HG03097 (cell line): ENCODE data around the gene KAT6B.
"Not testable (repeated sequence)": the region's sequence is repeated elsewhere in the genome, so short reads cannot be mapped to it uniquely, and the experiment has no call there.

Experiments
- ATAC-seq: cut with Tn5 transposase; IDR thresholded peaks from one replicate; pipeline ENCODE4 v1.9.1; 2021; ENCODE audit not compliant: unreplicated experiment, low FRiP score

Gene KAT6B

GRCh38 chr10:75051308-75051707 lies 224.9 kb downstream of the KAT6B start:
- ATAC-seq, result no peak

- not testable (repeated sequence) for ATAC-seq
These were observed 229.6 kb downstream of the KAT6B start for GRCh38 chr10:75055896-75056406.

- no peak for ATAC-seq
These were observed 231.3 kb downstream of the KAT6B start for GRCh38 chr10:75057680-75058079.

- no peak for ATAC-seq
These were observed 231.8 kb downstream of the KAT6B start for GRCh38 chr10:75058161-75058560.

GRCh38 chr10:75061709-75062505 lies 235.5 kb downstream of the KAT6B start:
- ATAC-seq, result no peak

GRCh38 chr10:75062506-75063299 lies 236.3 kb downstream of the KAT6B start:
- no peak for ATAC-seq

GRCh38 chr10:75063461-75064230 lies 237.2 kb downstream of the KAT6B start:
- ATAC-seq, result no peak

- ATAC-seq, result no peak
These were observed 238.7 kb downstream of the KAT6B start for GRCh38 chr10:75065076-75065475.

GRCh38 chr10:75066271-75066670 lies 239.9 kb downstream of the KAT6B start:
- ATAC-seq, result no peak

GRCh38 chr10:75067272-75067671 lies 240.9 kb downstream of the KAT6B start:
- no peak for ATAC-seq

- ATAC-seq, result no peak
These were observed 242.1 kb downstream of the KAT6B start for GRCh38 chr10:75068523-75068922.

GRCh38 chr10:75070476-75070875 lies 244.1 kb downstream of the KAT6B start:
- no peak for ATAC-seq

- ATAC-seq, result no peak
These were observed 244.6 kb downstream of the KAT6B start for GRCh38 chr10:75070961-75071428.

- no peak for ATAC-seq
These were observed 245.4 kb downstream of the KAT6B start for GRCh38 chr10:75071756-75072155.

- ATAC-seq, result no peak
These were observed 246.3 kb downstream of the KAT6B start for GRCh38 chr10:75072727-75073126.

- ATAC-seq, result no peak
These were observed 247.0 kb downstream of the KAT6B start for GRCh38 chr10:75073442-75073841.

GRCh38 chr10:75074711-75075445 lies 248.5 kb downstream of the KAT6B start:
- ATAC-seq, result no peak

GRCh38 chr10:75076348-75076747 lies 249.9 kb downstream of the KAT6B start:
- no peak for ATAC-seq

GRCh38 chr10:75079436-75080083 lies 253.2 kb downstream of the KAT6B start:
- ATAC-seq, result no peak

GRCh38 chr10:75080554-75080953 lies 254.2 kb downstream of the KAT6B start:
- no peak for ATAC-seq
